Naive B cell (primary cell): Measurements from ENCODE around the gene HEPN1. TPM values are rescaled to one million over a fixed set of nuclear protein-coding genes. Genes with fewer than 3 reads are reported as not detected.
"Not testable (repeated sequence)": the region's sequence is repeated elsewhere in the genome, so short reads cannot be mapped to it uniquely, and the experiment has no call there.

Source experiments
- ATAC-seq, 2 donors: fragments of 150-1000 bp; cut with Tn5 transposase; 2 replicates each; pipeline ENCODE4 v1.10.0; 2021; ENCODE audit warnings: low read depth in 2 of 2, mild to moderate bottlenecking in 2 of 2, moderate library complexity in 2 of 2
- DNase-seq: peaks from one replicate; pipeline ENCODE4 v3.0.0; 2022
- H3K27ac Mint-ChIP-seq, 6 donors: one replicate each; pipeline ENCODE4 v1.8.0; 2020 to 2022; ENCODE audit warnings: mild to moderate bottlenecking in 6 of 6, mixed read lengths in 6 of 6, moderate library complexity in 5 of 6, inconsistent platforms in 2 of 6
- H3K27me3 Mint-ChIP-seq, 3 donors: one replicate each; pipeline ENCODE4 v1.8.0; 2021 to 2022; ENCODE audit warnings: mixed read lengths in 3 of 3, mild to moderate bottlenecking in 1 of 3
- H3K36me3 Mint-ChIP-seq, 2 donors: one replicate each; pipeline ENCODE4 v1.8.0; 2020 to 2022; ENCODE audit warnings: mixed read lengths in 2 of 2, inconsistent platforms in 1 of 2, mild to moderate bottlenecking in 1 of 2
- H3K4me1 Mint-ChIP-seq, 3 donors: one replicate each; pipeline ENCODE4 v1.8.0; 2020 to 2022; ENCODE audit warnings: mixed read lengths in 3 of 3, inconsistent platforms in 1 of 3, mild to moderate bottlenecking in 1 of 3, moderate library complexity in 1 of 3
- H3K4me3 Mint-ChIP-seq, 8 donors: one replicate each; pipeline ENCODE4 v1.8.0; 2020 to 2022; ENCODE audit warnings: mild to moderate bottlenecking in 8 of 8, mixed read lengths in 8 of 8, moderate library complexity in 8 of 8, inconsistent platforms in 2 of 8
- H3K9me3 Mint-ChIP-seq, 7 donors: one replicate each; pipeline ENCODE4 v1.8.0; 2020 to 2022; ENCODE audit warnings: mixed read lengths in 7 of 7, mild to moderate bottlenecking in 5 of 7, inconsistent platforms in 2 of 7, moderate library complexity in 1 of 7
- polyA plus RNA-seq, 6 donors: library from polyadenylated mRNA; unstranded; fragments of 300-500 nt; fragmentation: Illumina TruSeq; gene quantifications; one replicate each; pipeline ENCODE4 v1.2.3, GENCODE V29; 2021; ENCODE audit warnings: low read depth in 6 of 6

Gene HEPN1
- polyA plus RNA-seq, 6 donors from 2014 or later, result not detected

DNA sequence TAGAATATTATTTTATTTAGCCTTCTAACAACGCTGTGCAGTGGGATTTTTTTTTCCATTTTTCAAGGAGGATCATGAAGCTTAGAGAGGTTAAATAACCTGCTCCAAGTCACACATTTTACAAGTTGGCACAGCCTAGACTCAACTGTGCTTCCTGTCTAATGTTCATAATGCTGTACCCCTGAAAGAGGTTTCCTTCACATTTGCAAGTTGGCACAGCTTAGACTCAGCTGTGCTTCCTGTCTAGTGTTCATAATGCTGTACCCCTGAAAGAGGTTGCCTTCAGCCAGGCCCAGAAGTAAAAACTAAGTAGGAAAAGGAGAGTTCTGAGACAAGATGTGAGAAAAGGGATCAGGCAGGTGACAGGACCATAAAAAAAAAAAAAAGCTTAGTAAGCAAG lies 24.7 kb downstream of the HEPN1 start:
- ATAC-seq, result no peak
- H3K4me1 Mint-ChIP-seq, result no peaks in the 10 kb centered on the region
- H3K4me3 Mint-ChIP-seq, result no peak overlapping the region
- peaks cover 48 to 55% (median 54%) of the 10 kb centered on the region in 3 donors for H3K27me3 Mint-ChIP-seq
- H3K9me3 Mint-ChIP-seq, result peaks cover 6 to 12% (median 10%) of the 10 kb centered on the region in 7 donors
- no peak overlapping the region for H3K27ac Mint-ChIP-seq
- peaks cover 0 to 8% of the 10 kb centered on the region in 2 donors for H3K36me3 Mint-ChIP-seq
- DNase-seq, result no peak

DNA sequence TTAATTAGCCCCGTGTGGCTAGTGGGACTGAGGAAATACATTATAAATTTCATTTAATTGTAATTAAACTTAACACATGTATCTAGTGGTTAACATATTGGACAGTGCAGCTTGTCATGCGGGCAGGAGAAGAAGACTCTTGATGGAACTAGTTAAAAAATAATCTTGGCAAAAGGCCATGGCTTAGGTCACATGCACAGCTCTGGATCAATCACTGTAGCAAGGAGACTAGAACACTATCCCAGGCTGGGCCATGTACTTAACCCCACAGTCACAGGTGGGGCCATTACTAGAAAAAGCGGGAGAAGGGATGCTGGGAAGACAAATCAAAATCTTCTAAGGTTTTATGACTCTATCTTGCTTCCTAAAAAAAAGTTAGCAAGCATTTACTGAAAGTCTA lies 25.5 kb downstream of the HEPN1 start:
- peaks cover 0 to 8% of the 10 kb centered on the region in 2 donors for H3K36me3 Mint-ChIP-seq
- no peaks in the 10 kb centered on the region for H3K4me1 Mint-ChIP-seq
- no peak overlapping the region for H3K27ac Mint-ChIP-seq
- no peak for ATAC-seq
- no peak overlapping the region for H3K4me3 Mint-ChIP-seq
- no peak for DNase-seq
- H3K9me3 Mint-ChIP-seq, result peaks cover 6 to 18% (median 12%) of the 10 kb centered on the region in 7 donors
- peaks cover 44 to 58% (median 56%) of the 10 kb centered on the region in 3 donors for H3K27me3 Mint-ChIP-seq

DNA sequence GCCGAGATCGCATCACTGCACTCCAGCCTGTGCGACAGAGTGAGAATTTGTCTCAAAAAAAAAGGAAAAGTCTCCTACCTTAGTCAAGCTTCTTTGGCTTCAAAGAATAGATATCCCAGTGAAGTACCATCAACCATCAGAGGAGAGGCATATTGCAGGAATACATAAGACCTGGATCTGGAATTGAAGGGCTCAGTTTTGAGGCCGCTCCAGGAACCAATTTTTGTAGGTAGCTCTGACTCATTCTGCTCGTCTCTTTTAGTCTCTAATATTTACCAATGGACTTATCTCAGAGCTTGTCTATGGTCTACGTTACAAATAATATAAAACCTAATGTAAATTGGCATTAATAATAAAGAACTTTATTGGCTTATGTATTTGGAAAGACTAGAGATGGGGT lies 26.8 kb downstream of the HEPN1 start:
- Mint-ChIP-seq H3K4me3 (no peak overlapping the region), H3K9me3 (peaks cover 6 to 18% (median 13%) of the 10 kb centered on the region in 7 donors), H3K27me3 (peaks cover 38 to 58% (median 50%) of the 10 kb centered on the region in 3 donors), H3K36me3 (peaks cover 0 to 8% of the 10 kb centered on the region in 2 donors), H3K27ac (no peak overlapping the region), H3K4me1 (no peaks in the 10 kb centered on the region)
- ATAC-seq (no peak), DNase-seq (no peak)

DNA sequence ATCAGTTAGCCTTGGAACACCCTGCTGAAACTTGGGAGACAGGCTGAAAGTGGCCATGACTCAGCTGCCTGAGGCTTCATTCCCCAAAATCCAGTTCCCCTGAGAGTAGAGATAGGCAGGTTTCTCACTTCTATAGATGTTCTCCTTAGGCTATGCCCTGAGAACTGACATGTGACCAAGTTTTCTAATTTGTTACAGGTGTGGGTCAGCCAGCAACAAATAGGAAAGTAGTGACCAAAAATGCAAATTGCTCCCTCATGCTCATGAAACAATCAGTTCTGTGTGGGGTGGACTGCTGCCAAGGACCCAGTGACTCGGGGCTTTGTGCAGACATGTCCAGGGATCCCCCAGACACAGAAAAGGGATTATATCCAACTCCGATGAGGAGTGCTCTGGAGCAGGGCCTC lies 27.7 kb downstream of the HEPN1 start:
- DNase-seq (no peak), ATAC-seq (no peak)
- H3K27ac Mint-ChIP-seq, result no peak overlapping the region
- no peaks in the 10 kb centered on the region for H3K4me1 Mint-ChIP-seq
- H3K9me3 Mint-ChIP-seq, result peaks cover 6 to 18% (median 13%) of the 10 kb centered on the region in 7 donors
- peaks cover 33 to 50% (median 50%) of the 10 kb centered on the region in 3 donors for H3K27me3 Mint-ChIP-seq
- peaks cover 0 to 8% of the 10 kb centered on the region in 2 donors for H3K36me3 Mint-ChIP-seq
- no peak overlapping the region for H3K4me3 Mint-ChIP-seq

DNA sequence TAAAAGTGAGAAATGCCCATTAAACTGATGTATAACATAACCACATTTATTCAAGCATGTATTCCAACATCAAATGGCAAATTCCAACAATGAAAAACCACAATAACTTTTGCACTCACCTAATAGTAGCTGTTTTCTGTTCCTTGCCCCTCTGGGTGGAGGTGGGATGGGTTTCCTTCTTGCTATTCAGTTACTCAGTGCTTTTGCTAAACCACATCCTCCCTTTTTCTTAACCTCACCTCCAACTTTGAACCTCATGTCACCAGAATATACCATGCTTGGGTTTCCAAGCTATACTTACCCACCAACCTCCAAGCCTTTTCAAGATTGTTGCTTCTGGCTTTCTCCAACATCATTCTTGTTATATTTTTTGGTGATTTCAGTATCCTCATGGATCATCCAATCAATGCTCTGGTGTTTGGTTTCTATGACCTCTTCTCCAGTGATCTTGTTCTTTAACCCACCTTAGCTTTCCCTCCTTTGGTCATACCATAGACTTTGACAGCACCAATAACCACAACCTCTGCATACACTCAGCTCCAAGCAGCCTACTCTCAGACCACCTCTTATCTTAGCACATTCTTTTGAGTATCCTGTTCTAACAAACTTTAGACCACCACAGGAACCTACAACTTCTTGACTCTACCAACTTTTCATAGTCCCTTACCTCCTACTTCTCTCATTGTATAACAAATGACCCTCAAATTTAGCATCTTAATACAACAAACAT lies 31.7 kb downstream of the HEPN1 start:
- peaks cover 6 to 18% (median 13%) of the 10 kb centered on the region in 7 donors for H3K9me3 Mint-ChIP-seq
- H3K36me3 Mint-ChIP-seq, result peaks cover 0 to 8% of the 10 kb centered on the region in 2 donors
- no peak overlapping the region for H3K27ac Mint-ChIP-seq
- H3K27me3 Mint-ChIP-seq, result peaks cover 16 to 28% (median 26%) of the 10 kb centered on the region in 3 donors
- DNase-seq, result no peak
- H3K4me1 Mint-ChIP-seq, result no peaks in the 10 kb centered on the region
- no peak for ATAC-seq
- H3K4me3 Mint-ChIP-seq, result no peak overlapping the region

DNA sequence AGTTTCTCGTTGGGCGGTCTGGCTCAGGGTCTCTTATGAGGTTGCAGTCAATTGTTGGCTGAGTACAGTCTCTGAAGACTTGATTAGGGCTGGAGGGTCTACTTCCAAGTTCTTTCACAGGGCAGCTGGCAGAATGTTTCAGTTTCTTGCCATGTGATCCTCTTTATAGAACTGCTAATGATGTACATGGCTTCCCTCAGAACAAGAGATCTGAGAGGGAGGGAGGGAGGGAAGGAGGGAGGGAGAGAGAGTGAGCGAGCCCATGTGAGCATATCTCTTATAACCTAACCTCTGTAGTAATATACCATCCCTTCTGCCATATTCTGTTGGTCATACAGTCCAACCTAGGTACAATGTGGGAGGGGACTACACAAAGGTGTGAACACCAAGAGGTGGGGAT lies 32.3 kb downstream of the HEPN1 start:
- ATAC-seq, result no peak
- H3K4me1 Mint-ChIP-seq, result no peaks in the 10 kb centered on the region
- peaks cover 14 to 25% (median 21%) of the 10 kb centered on the region in 3 donors for H3K27me3 Mint-ChIP-seq
- H3K4me3 Mint-ChIP-seq, result no peak overlapping the region
- H3K36me3 Mint-ChIP-seq, result peaks cover 0 to 8% of the 10 kb centered on the region in 2 donors
- no peak overlapping the region for H3K27ac Mint-ChIP-seq
- DNase-seq, result no peak
- peaks cover 6 to 18% (median 12%) of the 10 kb centered on the region in 7 donors for H3K9me3 Mint-ChIP-seq

DNA sequence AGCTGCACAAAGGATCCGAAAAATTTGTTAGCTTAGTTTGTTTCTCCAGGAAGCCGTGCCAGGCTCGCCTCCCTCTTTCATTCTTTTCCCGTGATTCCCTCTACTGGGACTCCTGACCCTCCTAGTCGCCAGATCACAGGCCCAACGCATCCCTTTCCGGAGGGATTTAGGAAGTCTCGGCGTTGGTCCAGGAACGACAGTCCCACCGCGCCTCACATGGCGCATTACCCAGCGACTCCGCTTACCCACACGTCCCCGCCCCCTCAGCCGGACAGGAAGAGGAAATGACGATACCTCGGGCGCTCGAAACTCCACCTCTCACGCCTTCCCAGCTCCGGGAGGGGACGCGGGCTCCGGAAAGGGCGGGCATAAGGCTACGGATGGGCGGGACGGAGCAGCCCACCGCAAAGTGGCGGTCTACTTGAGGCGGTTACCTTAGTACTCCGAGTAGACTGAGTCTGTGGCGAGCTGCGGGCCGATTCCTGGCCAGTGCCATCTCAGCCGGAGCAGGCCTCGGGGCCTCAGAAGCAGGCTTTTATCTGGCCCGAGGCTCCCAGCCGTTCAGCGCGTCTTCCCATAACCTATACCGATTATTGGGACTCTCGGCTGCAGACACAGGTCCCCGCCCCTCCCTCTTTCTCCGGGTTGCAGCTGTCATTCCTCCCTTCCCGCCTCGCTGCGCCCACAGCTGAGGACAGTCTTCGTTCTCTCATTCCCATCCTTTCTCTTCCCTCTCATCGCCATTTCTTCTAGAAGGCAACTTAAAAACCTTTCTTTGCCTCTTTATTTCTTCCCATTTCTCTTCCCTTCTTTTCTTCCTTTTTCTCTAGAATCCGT lies 34.9 kb downstream of the HEPN1 start, which contains the start of gene CCDC15:
Gene CCDC15 (plus strand): TSS at position 450 of the 837 bp plus-strand sequence. CDS start 531 bp downstream, outside the sequence.
- Mint-ChIP-seq H3K36me3 (no peaks in the 10 kb centered on the region), H3K4me3 (no peak within 1 kb of the TSS), H3K9me3 (peaks cover 0 to 6% (median 2%) of the 10 kb centered on the region in 7 donors), H3K27ac (no peak within 1 kb of the TSS), H3K27me3 (peaks cover 0 to under 1% (median under 1%) of the 10 kb centered on the region in 3 donors), H3K4me1 (no peaks in the 10 kb centered on the region)
- peak; percentile 88 for DNase-seq
- ATAC-seq, result peak; percentile 99

DNA sequence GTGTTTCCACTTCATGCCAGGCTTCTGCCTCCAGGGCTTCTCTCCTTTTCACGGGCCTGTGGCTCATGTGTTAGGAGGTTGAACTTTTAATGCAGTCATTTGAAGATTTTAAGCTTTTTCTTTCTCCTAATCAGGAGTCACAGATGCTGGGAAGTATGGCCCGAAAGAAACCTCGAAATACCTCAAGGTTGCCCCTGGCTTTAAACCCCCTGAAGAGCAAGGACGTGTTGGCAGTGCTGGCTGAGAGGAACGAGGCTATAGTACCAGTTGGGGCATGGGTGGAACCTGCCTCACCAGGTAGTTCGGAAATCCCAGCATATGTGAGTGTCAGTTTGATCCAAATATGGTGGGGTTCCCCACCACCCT lies 35.5 kb downstream of the HEPN1 start:
- H3K27ac Mint-ChIP-seq, result no peak overlapping the region
- DNase-seq, result no peak
- no peaks in the 10 kb centered on the region for H3K36me3 Mint-ChIP-seq
- H3K9me3 Mint-ChIP-seq, result peaks cover 0 to under 1% (median 0%) of the 10 kb centered on the region in 7 donors
- no peaks in the 10 kb centered on the region for H3K4me1 Mint-ChIP-seq
- H3K27me3 Mint-ChIP-seq, result no peaks in the 10 kb centered on the region
- no peak overlapping the region for H3K4me3 Mint-ChIP-seq
- ATAC-seq, result no peak

DNA sequence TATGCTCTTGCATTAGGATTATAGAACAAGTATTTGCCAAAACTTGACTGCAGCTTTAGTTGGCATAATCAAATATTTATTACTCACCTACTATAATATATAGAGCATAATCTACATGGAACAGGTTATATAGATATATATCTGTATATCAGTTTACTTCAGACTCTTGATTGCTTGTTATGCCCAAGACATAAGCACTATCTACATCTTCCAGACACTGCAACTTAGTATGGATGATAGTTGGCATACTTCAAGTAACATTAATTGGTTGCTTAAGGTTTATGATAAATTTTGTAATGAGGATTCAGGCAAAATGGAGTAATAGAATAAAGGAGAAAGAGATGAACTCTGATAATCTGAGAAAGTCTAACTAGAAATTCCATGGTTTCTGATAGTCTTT lies 36.0 kb downstream of the HEPN1 start:
- Mint-ChIP-seq H3K4me3 (no peak overlapping the region), H3K27me3 (no peaks in the 10 kb centered on the region), H3K36me3 (no peaks in the 10 kb centered on the region), H3K9me3 (no peaks in the 10 kb centered on the region), H3K27ac (no peak overlapping the region), H3K4me1 (no peaks in the 10 kb centered on the region)
- ATAC-seq (no peak), DNase-seq (no peak)

DNA sequence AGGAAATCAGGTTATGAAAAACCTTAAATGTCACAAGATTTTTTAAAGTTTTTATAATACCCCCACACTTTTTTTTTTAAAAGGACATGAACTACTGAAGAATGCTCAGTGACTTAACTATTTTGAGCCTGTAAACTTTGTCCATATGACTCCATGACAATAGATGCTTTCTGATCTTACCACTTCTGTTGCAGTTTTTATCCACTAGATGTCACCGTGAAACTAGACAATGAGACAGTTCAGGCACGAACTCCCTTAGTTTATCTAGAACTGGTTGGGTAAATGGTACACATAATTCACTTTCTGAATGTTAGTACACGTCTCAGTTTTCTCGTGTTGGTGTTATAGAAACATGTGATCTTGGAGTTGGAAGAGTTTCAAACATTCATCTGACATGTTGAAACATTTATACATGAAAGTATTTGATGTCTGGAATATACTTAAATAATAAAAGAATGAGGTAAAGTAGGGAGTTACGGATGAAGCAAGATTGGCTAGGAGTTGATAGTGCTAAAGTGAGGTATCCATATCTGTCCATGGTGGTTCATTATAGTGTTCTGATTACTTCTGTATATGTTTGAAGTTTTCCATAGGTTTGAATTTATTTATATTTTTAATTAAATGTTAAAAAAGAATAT lies 43.0 kb downstream of the HEPN1 start:
- Mint-ChIP-seq H3K4me3 (no peak overlapping the region), H3K27me3 (no peaks in the 10 kb centered on the region), H3K4me1 (no peaks in the 10 kb centered on the region), H3K9me3 (peaks cover 0 to 4% (median 0%) of the 10 kb centered on the region in 7 donors), H3K27ac (no peak overlapping the region), H3K36me3 (no peaks in the 10 kb centered on the region)
- ATAC-seq (peak; percentile 79 to 84), DNase-seq (peak; percentile 46)

DNA sequence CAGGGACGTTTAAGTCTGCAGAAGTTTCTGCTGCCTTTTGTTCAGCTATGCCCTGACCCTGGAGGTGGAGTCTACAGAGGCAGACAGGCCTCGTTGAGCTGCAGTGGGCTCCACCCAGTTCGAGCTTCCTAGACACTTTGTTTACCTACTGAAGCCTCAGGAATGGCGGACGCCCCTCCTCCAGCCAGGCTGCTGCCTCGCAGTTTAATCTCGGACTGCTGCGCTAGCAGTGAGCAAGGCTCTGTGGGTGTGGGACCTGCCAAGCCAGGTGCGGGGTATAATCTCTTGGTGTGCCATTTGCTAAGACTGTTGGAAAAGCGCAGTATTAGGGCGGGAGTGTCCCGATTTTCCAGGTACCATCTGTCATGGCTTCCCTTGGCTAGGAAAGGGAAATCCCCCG lies 49.1 kb downstream of the HEPN1 start:
- not testable (repeated sequence) for ATAC-seq, H3K36me3 Mint-ChIP-seq, H3K4me3 Mint-ChIP-seq, H3K27me3 Mint-ChIP-seq, H3K4me1 Mint-ChIP-seq, DNase-seq, H3K9me3 Mint-ChIP-seq, H3K27ac Mint-ChIP-seq
